OCI-LY7 (cell line): Measurements from ENCODE around the gene TNFRSF17. TPM values are rescaled to one million over a fixed set of nuclear protein-coding genes. Genes with fewer than 3 reads are reported as not detected.

Source experiments
- BruUV-seq: library from RNA; stranded (reverse); fragments of 400-500 nt; replicated peaks from 2 replicates; lab custom pipeline; 2021; lab: Mats Ljungman, UMichigan
- CTCF ChIA-PET: fragments of 300-600 bp; sonication (Branson Sonifier 250); formaldehyde crosslinking; loops from one replicate; lab custom pipeline; 2022; ENCODE audit warnings: antibody characterized with exemption; ENCODE audit not compliant: unreplicated experiment; lab: Charles Lee
- POLR2A ChIA-PET: fragments of 300-600 bp; sonication (Branson Sonifier 250); formaldehyde crosslinking; loops from one replicate; lab custom pipeline; 2022; ENCODE audit warnings: antibody characterized with exemption; lab: Charles Lee
- DNase-seq: peaks from one replicate; pipeline ENCODE4 v3.0.0-alpha.2; 2015; ENCODE audit warnings: low spot score
- H2AFZ ChIP-seq: fragments of 200-600 bp; sonication (generic), shearing (Covaris generic); 2 replicates; pipeline ENCODE4 v1.6.1; 2014; ENCODE audit warnings: mild to moderate bottlenecking, antibody characterized with exemption, low read length, moderate library complexity
- H3K27ac ChIP-seq: fragments of 200-600 bp; sonication (generic); 2 replicates; pipeline ENCODE4 v1.5.1; 2014; ENCODE audit warnings: mixed run types, low read depth, mild to moderate bottlenecking, moderate library complexity, low read length, inconsistent platforms; ENCODE audit not compliant: poor library complexity, severe bottlenecking
- H3K36me3 ChIP-seq: fragments of 200-600 bp; sonication (generic); 2 replicates; pipeline ENCODE4 v1.6.1; 2014; ENCODE audit warnings: mild to moderate bottlenecking, antibody characterized with exemption, low read length, moderate library complexity, mixed read lengths; ENCODE audit not compliant: insufficient read depth
- H3K4me1 ChIP-seq: fragments of 200-600 bp; sonication (generic); 2 replicates; pipeline ENCODE4 v1.5.1; 2014; ENCODE audit warnings: mild to moderate bottlenecking, low read length; ENCODE audit not compliant: insufficient read depth, poor library complexity, severe bottlenecking
- H3K4me2 ChIP-seq: fragments of 200-600 bp; sonication (generic); 2 replicates; pipeline ENCODE4 v1.6.1; 2014; ENCODE audit warnings: mild to moderate bottlenecking, low read length
- H3K4me3 ChIP-seq: fragments of 200-600 bp; sonication (generic); 2 replicates; pipeline ENCODE4 v1.5.1; 2014; ENCODE audit warnings: mild to moderate bottlenecking, low read depth, low read length; ENCODE audit not compliant: poor library complexity, severe bottlenecking
- H3K79me2 ChIP-seq: fragments of 200-600 bp; sonication (generic); 2 replicates; pipeline ENCODE4 v1.6.1; 2016; ENCODE audit warnings: low read depth, mild to moderate bottlenecking, low read length, moderate library complexity, mixed read lengths; ENCODE audit not compliant: insufficient read depth
- H3K9me2 ChIP-seq: fragments of 200-600 bp; sonication (generic); 2 replicates; pipeline ENCODE4 v1.6.1; 2016; ENCODE audit warnings: mild to moderate bottlenecking, low read length, mixed read lengths; ENCODE audit not compliant: insufficient read depth
- H3K9me3 ChIP-seq: fragments of 200-600 bp; sonication (generic); 2 replicates; pipeline ENCODE4 v1.6.1; 2014; ENCODE audit warnings: mild to moderate bottlenecking, mixed run types, low read length, mixed read lengths
- H4K20me1 ChIP-seq: fragments of 200-600 bp; sonication (generic); 2 replicates; pipeline ENCODE4 v1.6.1; 2014; ENCODE audit warnings: mild to moderate bottlenecking, antibody characterized with exemption, low read length, moderate library complexity, mixed read lengths; ENCODE audit not compliant: insufficient read depth
- CTCF ChIP-seq: fragments of 200-600 bp; sonication (generic); conservative IDR thresholded peaks from 2 replicates; pipeline ENCODE4 v1.5.1; 2014; ENCODE audit warnings: mild to moderate bottlenecking, antibody characterized with exemption, low read length, moderate library complexity, mixed read lengths
- EZH2phosphoT487 ChIP-seq: fragments of 200-600 bp; sonication (generic); IDR thresholded peaks from 2 replicates; pipeline ENCODE4 v1.6.1; 2018; ENCODE audit warnings: low read depth, borderline replicate concordance, mild to moderate bottlenecking, mixed run types, antibody characterized with exemption, low read length, moderate library complexity, mixed read lengths
- intact Hi-C: fragments of 100-400 bp; cut with micrococcal nuclease; formaldehyde crosslinking; loops from one replicate; pipeline ENCODE4 v1.10.0; 2022; ENCODE audit not compliant: unreplicated experiment
- total RNA-seq, 2 experiments: library from RNA; depleted of rRNA in 1 of 2; stranded (reverse); fragments of >200 nt in 1 of 2; shearing (Covaris generic) in 1 of 2; gene quantifications; 2 replicates each; pipeline ENCODE4 v1.2.3, GENCODE V29; 2014 to 2022

Gene TNFRSF17
- total RNA-seq, 2 experiments from 2014 or later, result 33.6 to 58.2 TPM

GRCh38 chr16:11988258-11988978 lies 23.4 kb downstream of the TNFRSF17 start:
- Histone ChIP-seq H3K36me3 (no peaks in the 10 kb centered on the region), H3K9me2 (no peaks in the 10 kb centered on the region), H2AFZ (no peak overlapping the region), H3K4me3 (no peak overlapping the region), H3K9me3 (no peaks in the 10 kb centered on the region), H3K79me2 (no peaks in the 10 kb centered on the region), H4K20me1 (no peaks in the 10 kb centered on the region), H3K4me1 (no peaks in the 10 kb centered on the region), H3K27ac (no peak overlapping the region), H3K4me2 (no peak overlapping the region)
- no peak for TF ChIP-seq CTCF
- no peak for TF ChIP-seq EZH2phosphoT487
- ChIA-PET POLR2A (interaction anchor here (0.7 to 1.3 kb wide), 2 partner anchors 10 to 403 kb away, joined by 3 to 6 read pairs; no protein-coding TSS in a partner anchor), CTCF (no interaction called here)
- intact Hi-C loops, result no loop called here
- no TSS peak for BruUV-seq
- DNase-seq, result no peak

- no peak overlapping the region for H3K27ac ChIP-seq
- no peaks in the 10 kb centered on the region for H3K4me1 ChIP-seq
- no peaks in the 10 kb centered on the region for H3K36me3 ChIP-seq
- intact Hi-C loops, result no loop called here
- no TSS peak for BruUV-seq
- no peak for TF ChIP-seq CTCF
- no peak for TF ChIP-seq EZH2phosphoT487
- H2AFZ ChIP-seq, result no peak overlapping the region
- H3K4me2 ChIP-seq, result no peak overlapping the region
- H3K4me3 ChIP-seq, result no peak overlapping the region
- CTCF ChIA-PET, result no interaction called here
- H3K9me3 ChIP-seq, result no peaks in the 10 kb centered on the region
- no peaks in the 10 kb centered on the region for H4K20me1 ChIP-seq
- no peaks in the 10 kb centered on the region for H3K9me2 ChIP-seq
- DNase-seq, result no peak
- POLR2A ChIA-PET, result interaction anchor here (0.5 to 0.6 kb wide), 2 partner anchors 18 to 46 kb away, joined by 4 read pairs; no protein-coding TSS in a partner anchor
- no peaks in the 10 kb centered on the region for H3K79me2 ChIP-seq
Observed at GRCh38 chr16:11990702-11991390, 25.8 kb downstream of the TNFRSF17 start.
